D721Med (cell line): ENCODE results near the gene HPSE2.
"Not testable (repeated sequence)": the region's sequence is repeated elsewhere in the genome, so short reads cannot be mapped to it uniquely, and the experiment has no call there.

Source experiments
- DNase-seq: peaks from one replicate; pipeline ENCODE4 v3.0.0; 2011; ENCODE audit warnings: low spot score; ENCODE audit not compliant: insufficient read length
- FAIRE-seq: peaks from 2 replicates; lab custom pipeline; 2011; peaks lifted over from hg19 to GRCh38; lab: Jason Lieb, UNC
- CTCF ChIP-seq: IDR thresholded peaks from 2 replicates; pipeline ENCODE4 v1.5.1; 2012; ENCODE audit warnings: mild to moderate bottlenecking, control low read depth; ENCODE audit not compliant: insufficient read depth; ENCODE audit errors: missing control alignments

Gene HPSE2

GRCh38 chr10:99235658-99236626 is at the start of gene HPSE2:
Gene HPSE2 (minus strand): TSS chr10:99235852.
- FAIRE-seq (no peak), DNase-seq (no peak)
- TF ChIP-seq CTCF: no peak

- no peak for TF ChIP-seq CTCF
- no peak for DNase-seq
- FAIRE-seq: no peak
Observed at GRCh38 chr10:99280472-99280871, 44.8 kb upstream of the HPSE2 start.

GRCh38 chr10:99279626-99280111 is 44.0 kb upstream of the HPSE2 start:
- no peak for DNase-seq
- TF ChIP-seq CTCF: no peak
- no peak for FAIRE-seq

- no peak for FAIRE-seq
- TF ChIP-seq CTCF: peak; percentile 51
- no peak for DNase-seq
Observed at GRCh38 chr10:99276848-99277486, 41.3 kb upstream of the HPSE2 start.

GRCh38 chr10:99266383-99266782 is 30.7 kb upstream of the HPSE2 start:
- FAIRE-seq: no peak
- DNase-seq: no peak
- no peak for TF ChIP-seq CTCF

GRCh38 chr10:99248824-99249223 is 13.2 kb upstream of the HPSE2 start:
- no peak for DNase-seq
- no peak for FAIRE-seq
- TF ChIP-seq CTCF: no peak

GRCh38 chr10:99247893-99248292 is 12.2 kb upstream of the HPSE2 start:
- not testable (repeated sequence) for DNase-seq, FAIRE-seq
